ENCODE measurements around the gene ICE2. TPM values are rescaled to one million over a fixed set of nuclear protein-coding genes. Genes with fewer than 3 reads are reported as not detected.
A peak's percentile ranks its signal among the peaks of the same experiment; 100 is the strongest.

Gene ICE2
- total RNA-seq, 1 donor from 2014 or later: 26.5 TPM

DNA sequence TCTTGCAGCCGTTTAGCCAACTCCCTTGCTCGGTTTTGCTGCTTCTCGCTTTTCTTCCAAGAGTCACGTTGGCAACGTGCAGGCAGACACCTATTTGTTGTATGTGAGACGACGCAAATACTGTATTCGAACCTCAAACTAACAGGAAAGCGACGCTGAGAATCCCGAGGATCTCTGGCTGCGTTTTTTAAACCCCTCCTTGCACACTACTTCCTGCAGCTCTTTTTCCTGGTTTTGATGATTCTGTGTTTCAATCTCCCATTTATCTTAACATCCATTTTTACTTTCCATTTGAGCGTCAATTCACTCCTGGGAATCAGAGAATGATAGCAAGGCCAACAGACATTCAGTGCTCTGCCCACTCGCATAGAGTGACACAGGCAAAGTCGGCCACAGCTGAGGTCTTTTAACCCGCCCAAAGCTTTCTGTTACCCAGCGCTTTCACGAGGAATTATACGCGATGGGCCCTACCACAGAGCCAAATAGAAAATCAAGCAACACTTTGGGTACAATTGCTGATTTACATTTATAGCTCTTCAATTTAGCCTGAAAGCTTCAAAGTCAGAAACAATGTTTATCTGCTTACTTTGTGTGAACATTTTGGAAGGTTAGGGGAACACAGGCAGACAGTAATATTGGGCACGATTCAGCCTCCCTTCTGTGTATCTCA lies 79.6 kb downstream of the ICE2 start:
- peaks cover 18% of the 10 kb centered on the region for H3K36me3 Mint-ChIP-seq (ENCODE audit: low read depth, unreplicated experiment)
- no peaks in the 10 kb centered on the region for H3K27me3 Mint-ChIP-seq (ENCODE audit: low read depth, unreplicated experiment)
- peak overlapping the region; percentile 73 for H3K4me3 Mint-ChIP-seq (ENCODE audit: unreplicated experiment)
- FAIRE-seq (no peak), DNase-seq (ENCODE audit: low read depth) (no peak)
- H3K4me1 Mint-ChIP-seq (ENCODE audit: low read depth, unreplicated experiment): peaks cover 51% of the 10 kb centered on the region
- Histone ChIP-seq H3K4me1 (ENCODE audit: insufficient read depth, low read length) (peaks cover 65% of the 10 kb centered on the region), H3K79me2 (ENCODE audit: insufficient read depth, low read length) (peaks cover 34% of the 10 kb centered on the region), H3K27ac (ENCODE audit: low read depth, low read length) (peak overlapping the region; percentile 92), H2AFZ (ENCODE audit: low read depth, low read length) (no peak overlapping the region), H3K27me3 (ENCODE audit: insufficient read depth, low read length) (no peaks in the 10 kb centered on the region), H3K9ac (ENCODE audit: low read length) (peak overlapping the region; percentile 99), H3K36me3 (ENCODE audit: insufficient read depth, low read length) (peaks cover 21% of the 10 kb centered on the region), H3K4me3 (ENCODE audit: insufficient read depth, low read depth, low read length) (peak overlapping the region; percentile 54), H3K9me3 (ENCODE audit: insufficient read depth, low read depth, low read length) (no peaks in the 10 kb centered on the region), H3K4me2 (ENCODE audit: low read length) (peak overlapping the region; percentile 86), H4K20me1 (ENCODE audit: insufficient read depth, low read length) (peaks cover 30% of the 10 kb centered on the region)
- H3K9me3 Mint-ChIP-seq (ENCODE audit: unreplicated experiment): no peaks in the 10 kb centered on the region
- TF ChIP-seq, protein P1, sequence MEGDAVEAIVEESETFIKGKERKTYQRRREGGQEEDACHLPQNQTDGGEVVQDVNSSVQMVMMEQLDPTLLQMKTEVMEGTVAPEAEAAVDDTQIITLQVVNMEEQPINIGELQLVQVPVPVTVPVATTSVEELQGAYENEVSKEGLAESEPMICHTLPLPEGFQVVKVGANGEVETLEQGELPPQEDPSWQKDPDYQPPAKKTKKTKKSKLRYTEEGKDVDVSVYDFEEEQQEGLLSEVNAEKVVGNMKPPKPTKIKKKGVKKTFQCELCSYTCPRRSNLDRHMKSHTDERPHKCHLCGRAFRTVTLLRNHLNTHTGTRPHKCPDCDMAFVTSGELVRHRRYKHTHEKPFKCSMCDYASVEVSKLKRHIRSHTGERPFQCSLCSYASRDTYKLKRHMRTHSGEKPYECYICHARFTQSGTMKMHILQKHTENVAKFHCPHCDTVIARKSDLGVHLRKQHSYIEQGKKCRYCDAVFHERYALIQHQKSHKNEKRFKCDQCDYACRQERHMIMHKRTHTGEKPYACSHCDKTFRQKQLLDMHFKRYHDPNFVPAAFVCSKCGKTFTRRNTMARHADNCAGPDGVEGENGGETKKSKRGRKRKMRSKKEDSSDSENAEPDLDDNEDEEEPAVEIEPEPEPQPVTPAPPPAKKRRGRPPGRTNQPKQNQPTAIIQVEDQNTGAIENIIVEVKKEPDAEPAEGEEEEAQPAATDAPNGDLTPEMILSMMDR (IDR thresholded peaks at IDR 0.05; ENCODE audit: insufficient read depth, low read depth, low read length): no peak
- no peak for TF ChIP-seq EZH2 (IDR thresholded peaks at IDR 0.05; ENCODE audit: insufficient read depth, low read length)
- peak overlapping the region; percentile 98 for H3K27ac Mint-ChIP-seq (ENCODE audit: unreplicated experiment)

DNA sequence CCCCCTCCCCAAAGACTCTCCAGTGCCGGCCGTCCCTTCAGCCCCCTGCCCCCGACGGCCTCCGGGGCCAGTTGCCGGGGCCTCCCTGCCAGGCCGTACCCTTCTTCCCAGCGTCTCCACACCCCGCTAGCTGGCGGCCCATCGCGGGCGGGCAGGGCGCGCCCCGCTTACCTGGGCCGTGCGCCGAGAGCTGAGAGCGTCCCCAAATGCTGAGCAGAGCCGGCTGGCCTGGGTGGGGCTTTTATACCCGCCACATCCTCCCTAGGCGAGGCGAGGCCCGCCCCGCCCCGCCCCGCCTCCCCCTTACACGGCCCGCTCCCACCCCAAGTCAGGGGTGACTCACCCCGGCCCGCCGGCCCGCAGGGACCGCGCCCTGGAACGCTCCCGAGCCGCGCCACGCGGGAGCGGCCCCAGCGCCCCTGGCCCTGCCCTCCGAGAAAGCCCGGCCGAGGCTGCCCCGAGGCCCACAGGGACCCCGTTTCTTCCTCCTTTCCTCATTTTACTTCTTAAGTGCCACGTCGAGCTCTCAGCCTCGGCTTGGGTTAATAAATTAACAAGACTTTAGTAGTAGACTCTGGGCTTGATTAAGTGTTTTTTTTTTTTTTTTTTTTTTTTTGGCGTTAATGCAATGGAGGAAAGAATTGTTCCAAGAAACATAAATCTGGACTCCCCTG lies 81.0 kb downstream of the ICE2 start, which contains the start of gene ANXA2:
Gene ANXA2, minus strand, starts transcription at position 215 of the 674 bp plus-strand sequence. CDS start 11,911 bp downstream, outside the sequence.
- Histone ChIP-seq H2AFZ (ENCODE audit: low read depth, low read length) (no peak within 1 kb of the TSS), H3K27me3 (ENCODE audit: insufficient read depth, low read length) (no peaks in the 10 kb centered on the region), H3K4me1 (ENCODE audit: insufficient read depth, low read length) (peaks cover 71% of the 10 kb centered on the region), H4K20me1 (ENCODE audit: insufficient read depth, low read length) (peaks cover 44% of the 10 kb centered on the region), H3K27ac (ENCODE audit: low read depth, low read length) (peak within 1 kb of the TSS; percentile 98), H3K9me3 (ENCODE audit: insufficient read depth, low read depth, low read length) (no peaks in the 10 kb centered on the region), H3K9ac (ENCODE audit: low read length) (peak within 1 kb of the TSS; percentile 99), H3K4me3 (ENCODE audit: insufficient read depth, low read depth, low read length) (peak within 1 kb of the TSS; percentile 97), H3K79me2 (ENCODE audit: insufficient read depth, low read length) (peaks cover 48% of the 10 kb centered on the region), H3K36me3 (ENCODE audit: insufficient read depth, low read length) (peaks cover 26% of the 10 kb centered on the region), H3K4me2 (ENCODE audit: low read length) (peak within 1 kb of the TSS; percentile 91)
- FAIRE-seq (no peak), DNase-seq (ENCODE audit: low read depth) (peak; percentile 76)
- H3K4me3 Mint-ChIP-seq (ENCODE audit: unreplicated experiment): peak within 1 kb of the TSS; percentile 96
- peaks cover 57% of the 10 kb centered on the region for H3K4me1 Mint-ChIP-seq (ENCODE audit: low read depth, unreplicated experiment)
- no peak for TF ChIP-seq EZH2 (IDR thresholded peaks at IDR 0.05; ENCODE audit: insufficient read depth, low read length)
- TF ChIP-seq, protein P1 (IDR thresholded peaks at IDR 0.05; ENCODE audit: insufficient read depth, low read depth, low read length): no peak
- peak within 1 kb of the TSS; percentile 98 for H3K27ac Mint-ChIP-seq (ENCODE audit: unreplicated experiment)
- no peaks in the 10 kb centered on the region for H3K9me3 Mint-ChIP-seq (ENCODE audit: unreplicated experiment)
- H3K36me3 Mint-ChIP-seq (ENCODE audit: low read depth, unreplicated experiment): peaks cover 20% of the 10 kb centered on the region
- no peaks in the 10 kb centered on the region for H3K27me3 Mint-ChIP-seq (ENCODE audit: low read depth, unreplicated experiment)

Measured in astrocyte (in vitro differentiated cells and primary cell).